Endothelial cell of umbilical vein (primary cell): ENCODE measurements around the gene EVA1A. TPM values are rescaled to one million over a fixed set of nuclear protein-coding genes. Genes with fewer than 3 reads are reported as not detected.

Experiments used
- BruUV-seq: library from RNA; stranded (reverse); fragments of 400-500 nt; replicated peaks from 2 replicates; lab custom pipeline; 2021; lab: Mats Ljungman, UMichigan
- CTCF ChIA-PET: fragments of 300-600, 350-600 bp; sonication (Branson Sonifier 250); formaldehyde crosslinking; loops from one replicate; lab custom pipeline; 2021; ENCODE audit warnings: antibody characterized with exemption, inconsistent platforms; lab: Charles Lee
- POLR2A ChIA-PET: fragments of 300-600, 350-600 bp; sonication (Branson Sonifier 250); formaldehyde crosslinking; loops from one replicate; lab custom pipeline; 2021; ENCODE audit warnings: antibody characterized with exemption, inconsistent platforms; lab: Charles Lee
- DNase-seq: peaks from one replicate; pipeline ENCODE4 v3.0.0-alpha.2; 2011; ENCODE audit warnings: low read depth, low spot score
- FAIRE-seq: peaks from 2 replicates; lab custom pipeline; 2011; peaks lifted over from hg19 to GRCh38; lab: Jason Lieb, UNC
- H2AFZ ChIP-seq: 2 replicates; pipeline ENCODE4 v1.6.0; 2012; ENCODE audit warnings: low read depth, low read length, control low read depth, inconsistent platforms
- H3K27ac ChIP-seq: 2 replicates; pipeline ENCODE4 v1.5.1; 2011; ENCODE audit warnings: low read depth, mild to moderate bottlenecking, control low read depth, low read length, moderate library complexity; ENCODE audit not compliant: insufficient read depth
- H3K27me3 ChIP-seq, 2 experiments: 2 replicates each; pipeline versions ENCODE4 v1.6.0 to v1.6.1; 2011; ENCODE audit warnings: low read length in 2 of 2, mixed read lengths in 1 of 2; ENCODE audit not compliant: control insufficient read depth in 2 of 2, insufficient read depth in 2 of 2
- H3K36me3 ChIP-seq, 2 experiments: 2 replicates in 1 of 2; 3 replicates in 1 of 2; pipeline ENCODE4 v1.5.1; 2011; ENCODE audit warnings: low read length in 2 of 2, mild to moderate bottlenecking in 1 of 2, moderate library complexity in 1 of 2; ENCODE audit not compliant: control insufficient read depth in 2 of 2, insufficient read depth in 2 of 2; ENCODE audit errors: extremely low read depth in 1 of 2
- H3K4me1 ChIP-seq: 3 replicates; pipeline ENCODE4 v1.5.1; 2011; ENCODE audit warnings: mild to moderate bottlenecking, low read length; ENCODE audit not compliant: control insufficient read depth, insufficient read depth; ENCODE audit errors: extremely low read depth
- H3K4me2 ChIP-seq: 2 replicates; pipeline ENCODE4 v1.6.1; 2011; ENCODE audit warnings: low read length, control low read depth, mixed read lengths; ENCODE audit not compliant: insufficient read depth
- H3K4me3 ChIP-seq, 3 experiments: fragments of 200-600 bp in 1 of 3; sonication (generic), shearing (Covaris generic) in 1 of 3; replicated peaks in 1 of 3; 2 replicates each; pipeline ENCODE4 v1.5.1; 2011 to 2016; ENCODE audit warnings: control low read depth in 3 of 3, low read length in 3 of 3, mild to moderate bottlenecking in 2 of 3, inconsistent platforms in 1 of 3, low read depth in 1 of 3, moderate library complexity in 1 of 3; ENCODE audit not compliant: insufficient read depth in 1 of 3
- H3K79me2 ChIP-seq: 2 replicates; pipeline ENCODE4 v1.6.0; 2012; ENCODE audit warnings: low read length, inconsistent platforms; ENCODE audit not compliant: control insufficient read depth, insufficient read depth
- H3K9ac ChIP-seq: replicated peaks from 2 replicates; pipeline ENCODE3; 2011; ENCODE audit warnings: low read length, control low read depth; ENCODE audit not compliant: insufficient read depth; ENCODE audit errors: extremely low read depth
- H3K9me1 ChIP-seq: replicated peaks from 3 replicates; pipeline ENCODE4 v1.6.0; 2011; ENCODE audit warnings: mild to moderate bottlenecking, low read length; ENCODE audit not compliant: control insufficient read depth, insufficient read depth; ENCODE audit errors: extremely low read depth
- H3K9me3 ChIP-seq: replicated peaks from 2 replicates; pipeline ENCODE4 v1.5.1; 2012; ENCODE audit warnings: low read length, inconsistent platforms; ENCODE audit not compliant: control insufficient read depth, insufficient read depth
- H4K20me1 ChIP-seq: replicated peaks from 2 replicates; pipeline ENCODE3; 2011; ENCODE audit warnings: mild to moderate bottlenecking, low read length; ENCODE audit not compliant: control insufficient read depth, insufficient read depth; ENCODE audit errors: extremely low read depth
- EZH2 ChIP-seq: IDR thresholded peaks from 2 replicates; pipeline ENCODE4 v1.6.1; 2012; ENCODE audit warnings: borderline replicate concordance, low read depth, mild to moderate bottlenecking, moderate library complexity, low read length, inconsistent platforms; ENCODE audit not compliant: severe bottlenecking
- FOS ChIP-seq: IDR thresholded peaks from 2 replicates; pipeline ENCODE4 v1.6.1; 2011; ENCODE audit warnings: mild to moderate bottlenecking, low read length, moderate library complexity, borderline replicate concordance; ENCODE audit not compliant: insufficient read depth
- GATA2 ChIP-seq: IDR thresholded peaks from 2 replicates; pipeline ENCODE4 v1.7.0; 2011; ENCODE audit warnings: low read depth, mild to moderate bottlenecking, moderate library complexity, mixed read lengths, low read length; ENCODE audit not compliant: insufficient read length, insufficient read depth
- JUN ChIP-seq: IDR thresholded peaks from 2 replicates; pipeline ENCODE4 v1.6.1; 2011; ENCODE audit warnings: borderline replicate concordance, low read depth; ENCODE audit not compliant: insufficient read length, insufficient read depth
- MYC ChIP-seq: IDR thresholded peaks from one replicate; pipeline ENCODE4 v1.6.1; 2011; ENCODE audit warnings: mild to moderate bottlenecking, low read depth, low read length
- POLR2A ChIP-seq: IDR thresholded peaks from 2 replicates; pipeline ENCODE4 v1.6.1; 2012; ENCODE audit warnings: low read depth, mild to moderate bottlenecking, control low read depth, low read length
- POLR2AphosphoS5 ChIP-seq: IDR thresholded peaks from 2 replicates; pipeline ENCODE4 v1.6.1; 2012; ENCODE audit warnings: low read depth, mild to moderate bottlenecking, control low read depth, low read length, moderate library complexity; ENCODE audit not compliant: insufficient read depth
- dilution Hi-C: fragments of 300-500 bp; cut with MboI; formaldehyde crosslinking; loops from one replicate; pipeline ENCODE4 v1.15.0; 2019; ENCODE audit warnings: low sequenced_read_pairs; ENCODE audit not compliant: extremely low pct_ligation_motif_present
- intact Hi-C: fragments of 100-400 bp; cut with micrococcal nuclease; formaldehyde crosslinking; loops from one replicate; pipeline ENCODE4 v1.10.0; 2022
- polyA plus RNA-seq, 4 experiments: library from polyadenylated mRNA; depleted of rRNA in 3 of 4; stranded (reverse) in 3 of 4; unstranded in 1 of 4; fragments of >200 nt; gene quantifications; 2 replicates each; pipeline versions ENCODE4 v1.2.1 to v1.2.3, GENCODE V29; 2011 to 2012; ENCODE audit warnings: missing spikeins in 1 of 4
- total RNA-seq: library from RNA; stranded (reverse); gene quantifications from 2 replicates; pipeline ENCODE4 v1.2.3, GENCODE V29; 2021
- TF ChIP-seq, protein P1 (sequence below), 2 donors: IDR thresholded peaks; 1 replicate in 1 of 2; 2 replicates in 1 of 2; pipeline ENCODE4 v1.5.1; 2011; ENCODE audit warnings: low read length in 2 of 2, mild to moderate bottlenecking in 2 of 2, moderate library complexity in 2 of 2, control low read depth in 1 of 2, inconsistent platforms in 1 of 2, low read depth in 1 of 2; ENCODE audit not compliant: insufficient read depth in 1 of 2; ENCODE audit errors: extremely low read depth in 1 of 2
- TF ChIP-seq, protein P2 (sequence below): IDR thresholded peaks from 2 replicates; pipeline ENCODE4 v1.6.1; 2011; ENCODE audit not compliant: insufficient read depth, insufficient read length

EVA1A gene
- total and polyA plus RNA-seq, 2 donors (not counting 3 experiments of a cell fraction or from before 2014, with no cell fraction given): 52.6 to 66.5 TPM

DNA sequence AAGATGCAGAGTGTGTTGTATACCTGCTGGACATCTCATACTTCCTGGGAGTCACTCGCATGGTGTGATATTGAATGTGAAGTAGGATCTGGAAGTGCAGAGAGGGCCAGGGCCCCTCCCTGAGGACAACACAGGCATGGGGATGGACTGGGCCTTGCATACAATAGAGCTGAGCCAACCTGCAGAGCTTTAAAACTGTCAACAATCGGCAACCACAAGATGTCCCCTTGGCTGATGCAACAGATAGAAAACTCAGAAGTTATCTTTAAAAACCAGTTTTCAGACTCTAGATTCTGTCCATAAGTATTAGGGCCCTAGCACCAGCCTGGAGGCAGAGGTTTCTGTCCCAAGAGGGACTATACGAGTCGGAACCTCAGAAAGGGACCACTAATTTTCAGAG is 19.7 kb downstream of the EVA1A start:
- dilution Hi-C loops: no loop called here
- Histone ChIP-seq H3K4me3 (no peak overlapping the region), H3K79me2 (peaks cover 39% of the 10 kb centered on the region), H4K20me1 (peaks cover 4% of the 10 kb centered on the region), H3K9me1 (no peaks in the 10 kb centered on the region), H2AFZ (no peak overlapping the region), H3K4me1 (no peaks in the 10 kb centered on the region), H3K36me3 (peaks cover 2 to 6% of the 10 kb centered on the region in 2 experiments), H3K4me2 (no peak overlapping the region), H3K9me3 (no peaks in the 10 kb centered on the region), H3K9ac (no peak overlapping the region), H3K27ac (no peak overlapping the region), H3K27me3 (no peaks in the 10 kb centered on the region)
- no peak for TF ChIP-seq FOS
- no peak for TF ChIP-seq POLR2AphosphoS5
- TF ChIP-seq JUN: no peak
- TF ChIP-seq EZH2: no peak
- TF ChIP-seq, protein P1, sequence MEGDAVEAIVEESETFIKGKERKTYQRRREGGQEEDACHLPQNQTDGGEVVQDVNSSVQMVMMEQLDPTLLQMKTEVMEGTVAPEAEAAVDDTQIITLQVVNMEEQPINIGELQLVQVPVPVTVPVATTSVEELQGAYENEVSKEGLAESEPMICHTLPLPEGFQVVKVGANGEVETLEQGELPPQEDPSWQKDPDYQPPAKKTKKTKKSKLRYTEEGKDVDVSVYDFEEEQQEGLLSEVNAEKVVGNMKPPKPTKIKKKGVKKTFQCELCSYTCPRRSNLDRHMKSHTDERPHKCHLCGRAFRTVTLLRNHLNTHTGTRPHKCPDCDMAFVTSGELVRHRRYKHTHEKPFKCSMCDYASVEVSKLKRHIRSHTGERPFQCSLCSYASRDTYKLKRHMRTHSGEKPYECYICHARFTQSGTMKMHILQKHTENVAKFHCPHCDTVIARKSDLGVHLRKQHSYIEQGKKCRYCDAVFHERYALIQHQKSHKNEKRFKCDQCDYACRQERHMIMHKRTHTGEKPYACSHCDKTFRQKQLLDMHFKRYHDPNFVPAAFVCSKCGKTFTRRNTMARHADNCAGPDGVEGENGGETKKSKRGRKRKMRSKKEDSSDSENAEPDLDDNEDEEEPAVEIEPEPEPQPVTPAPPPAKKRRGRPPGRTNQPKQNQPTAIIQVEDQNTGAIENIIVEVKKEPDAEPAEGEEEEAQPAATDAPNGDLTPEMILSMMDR (IDR thresholded peaks at IDR 0.05; ENCODE audit: extremely low read depth in 1 of 2, insufficient read depth in 1 of 2, low read depth in 1 of 2, low read length in 2 of 2): no peak
- no peak for TF ChIP-seq MYC
- no peak for TF ChIP-seq GATA2
- TF ChIP-seq POLR2A: no peak
- TF ChIP-seq, protein P2, sequence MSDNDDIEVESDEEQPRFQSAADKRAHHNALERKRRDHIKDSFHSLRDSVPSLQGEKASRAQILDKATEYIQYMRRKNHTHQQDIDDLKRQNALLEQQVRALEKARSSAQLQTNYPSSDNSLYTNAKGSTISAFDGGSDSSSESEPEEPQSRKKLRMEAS: no peak
- intact Hi-C loops: no loop called here
- no TSS peak for BruUV-seq
- DNase-seq (no peak), FAIRE-seq (no peak)
- POLR2A ChIA-PET: no interaction called here
- CTCF ChIA-PET: interaction anchor here (0.7 to 1.3 kb wide), 3 partner anchors 10 to 35 kb away, joined by 3 read pairs; partner anchors contain the start of gene EVA1A
